ENCODE measurements around the gene KRTAP20-4. TPM values are rescaled to one million over a fixed set of nuclear protein-coding genes. Genes with fewer than 3 reads are reported as not detected.

Gene KRTAP20-4
- total and polyA plus RNA-seq, 2 of the 4 experiments (the other 2 are of a cell fraction) = not detected

- no peak overlapping the region for H4K5ac ChIP-seq (ENCODE audit: low read depth, low read length)
- no peaks in the 10 kb centered on the region for H3K9me1 ChIP-seq (ENCODE audit: insufficient read depth, low read length)
- no peak overlapping the region for H2AK9ac ChIP-seq (replicated peaks; ENCODE audit: low read depth, low read length, poor library complexity)
- no peaks in the 10 kb centered on the region for H3K79me1 ChIP-seq (ENCODE audit: low read depth in 1 of 2, low read length in 2 of 2)
- ATAC-seq (ENCODE audit: low read depth) = no peak
- H2BK20ac ChIP-seq (ENCODE audit: low read depth, low read length) = no peak overlapping the region
- no peak overlapping the region for H2BK120ac ChIP-seq (ENCODE audit: low read depth, low read length)
- 60% methylated on average over 1 of the region's 3 CpGs; no CpG with 5 or more reads in 1 of the 2 experiments for WGBS, 2 experiments (ENCODE audit: extremely low coverage in 2 of 2, insufficient read length in 1 of 2)
- H3K9ac ChIP-seq (ENCODE audit: low read depth, low read length) = no peak overlapping the region
- H4K20me1 ChIP-seq (ENCODE audit: insufficient read depth, low read length) = no peaks in the 10 kb centered on the region
- H3K9me3 ChIP-seq (ENCODE audit: control insufficient read depth, insufficient read depth, low read length) = peaks cover 17% of the 10 kb centered on the region
- in situ Hi-C loops (cut with MboI; ENCODE audit: low sequenced_read_pairs) = no loop called here
- no peak overlapping the region for H3K23ac ChIP-seq (ENCODE audit: low read depth, low read length)
- no peak overlapping the region for H3K14ac ChIP-seq (replicated peaks; ENCODE audit: low read depth, low read length)
- TF ChIP-seq CEBPB (IDR thresholded peaks at IDR 0.05; ENCODE audit: low read depth, low read length) (no peak), FOS (IDR thresholded peaks at IDR 0.05; ENCODE audit: low read depth, low read length) (no peak), CHD1 (IDR thresholded peaks at IDR 0.05; ENCODE audit: low read depth, low read length) (no peak), MXI1 (IDR thresholded peaks at IDR 0.05; ENCODE audit: borderline replicate concordance, low read depth, low read length) (no peak), MAFK (IDR thresholded peaks at IDR 0.05; ENCODE audit: low read depth, low read length) (no peak), NFE2L2 (IDR thresholded peaks at IDR 0.05; ENCODE audit: low read depth, low read length) (no peak), POLR2A (IDR thresholded peaks at IDR 0.05; ENCODE audit: low read depth, low read length) (no peak), BHLHE40 (IDR thresholded peaks at IDR 0.05; ENCODE audit: low read depth, low read length) (no peak), SMC3 (IDR thresholded peaks at IDR 0.05; ENCODE audit: low read depth, low read length) (no peak), RFX5 (IDR thresholded peaks at IDR 0.05; ENCODE audit: low read depth, low read length) (no peak), RAD21 (IDR thresholded peaks at IDR 0.05; ENCODE audit: low read length) (no peak), MAZ (IDR thresholded peaks at IDR 0.05; ENCODE audit: borderline replicate concordance, low read depth, low read length) (no peak), RCOR1 (IDR thresholded peaks at IDR 0.05; ENCODE audit: insufficient replicate concordance, low read length) (no peak)
- TF ChIP-seq, protein P1, sequence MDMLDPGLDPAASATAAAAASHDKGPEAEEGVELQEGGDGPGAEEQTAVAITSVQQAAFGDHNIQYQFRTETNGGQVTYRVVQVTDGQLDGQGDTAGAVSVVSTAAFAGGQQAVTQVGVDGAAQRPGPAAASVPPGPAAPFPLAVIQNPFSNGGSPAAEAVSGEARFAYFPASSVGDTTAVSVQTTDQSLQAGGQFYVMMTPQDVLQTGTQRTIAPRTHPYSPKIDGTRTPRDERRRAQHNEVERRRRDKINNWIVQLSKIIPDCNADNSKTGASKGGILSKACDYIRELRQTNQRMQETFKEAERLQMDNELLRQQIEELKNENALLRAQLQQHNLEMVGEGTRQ (IDR thresholded peaks at IDR 0.05; ENCODE audit: low read depth, low read length) = no peak
- TF ChIP-seq, protein P2, sequence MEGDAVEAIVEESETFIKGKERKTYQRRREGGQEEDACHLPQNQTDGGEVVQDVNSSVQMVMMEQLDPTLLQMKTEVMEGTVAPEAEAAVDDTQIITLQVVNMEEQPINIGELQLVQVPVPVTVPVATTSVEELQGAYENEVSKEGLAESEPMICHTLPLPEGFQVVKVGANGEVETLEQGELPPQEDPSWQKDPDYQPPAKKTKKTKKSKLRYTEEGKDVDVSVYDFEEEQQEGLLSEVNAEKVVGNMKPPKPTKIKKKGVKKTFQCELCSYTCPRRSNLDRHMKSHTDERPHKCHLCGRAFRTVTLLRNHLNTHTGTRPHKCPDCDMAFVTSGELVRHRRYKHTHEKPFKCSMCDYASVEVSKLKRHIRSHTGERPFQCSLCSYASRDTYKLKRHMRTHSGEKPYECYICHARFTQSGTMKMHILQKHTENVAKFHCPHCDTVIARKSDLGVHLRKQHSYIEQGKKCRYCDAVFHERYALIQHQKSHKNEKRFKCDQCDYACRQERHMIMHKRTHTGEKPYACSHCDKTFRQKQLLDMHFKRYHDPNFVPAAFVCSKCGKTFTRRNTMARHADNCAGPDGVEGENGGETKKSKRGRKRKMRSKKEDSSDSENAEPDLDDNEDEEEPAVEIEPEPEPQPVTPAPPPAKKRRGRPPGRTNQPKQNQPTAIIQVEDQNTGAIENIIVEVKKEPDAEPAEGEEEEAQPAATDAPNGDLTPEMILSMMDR (conservative IDR thresholded peaks at IDR 0.05; ENCODE audit: low read depth, low read length) = no peak
- TF ChIP-seq, protein P3, sequence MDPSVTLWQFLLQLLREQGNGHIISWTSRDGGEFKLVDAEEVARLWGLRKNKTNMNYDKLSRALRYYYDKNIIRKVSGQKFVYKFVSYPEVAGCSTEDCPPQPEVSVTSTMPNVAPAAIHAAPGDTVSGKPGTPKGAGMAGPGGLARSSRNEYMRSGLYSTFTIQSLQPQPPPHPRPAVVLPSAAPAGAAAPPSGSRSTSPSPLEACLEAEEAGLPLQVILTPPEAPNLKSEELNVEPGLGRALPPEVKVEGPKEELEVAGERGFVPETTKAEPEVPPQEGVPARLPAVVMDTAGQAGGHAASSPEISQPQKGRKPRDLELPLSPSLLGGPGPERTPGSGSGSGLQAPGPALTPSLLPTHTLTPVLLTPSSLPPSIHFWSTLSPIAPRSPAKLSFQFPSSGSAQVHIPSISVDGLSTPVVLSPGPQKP (IDR thresholded peaks at IDR 0.05; ENCODE audit: borderline replicate concordance, low read depth, low read length) = no peak
- no peak overlapping the region for H3K4me2 ChIP-seq (ENCODE audit: low read depth, low read length)
- H2BK15ac ChIP-seq (ENCODE audit: low read depth, low read length) = no peak overlapping the region
- no peaks in the 10 kb centered on the region for H3K27me3 ChIP-seq (ENCODE audit: control insufficient read depth, insufficient read depth, low read length)
- H3K36me3 ChIP-seq (ENCODE audit: control insufficient read depth, insufficient read depth, low read length) = no peaks in the 10 kb centered on the region
- no peak for DNase-seq
- ChIA-PET CTCF (no interaction called here), POLR2A (ENCODE audit: unreplicated experiment) (no interaction called here)
- no peak overlapping the region for H2AFZ ChIP-seq (replicated peaks; ENCODE audit: low read length, poor library complexity)
- H3K4me3 ChIP-seq (ENCODE audit: insufficient read depth, low read depth, low read length) = no peak overlapping the region
- no peak overlapping the region for H2BK5ac ChIP-seq (ENCODE audit: low read depth, low read length, poor library complexity, severe bottlenecking)
- H3K4me1 ChIP-seq (ENCODE audit: control insufficient read depth, insufficient read depth, low read length) = no peaks in the 10 kb centered on the region
- no peak overlapping the region for H3K27ac ChIP-seq (ENCODE audit: insufficient read depth, low read length)
- no peak overlapping the region for H3K56ac ChIP-seq (ENCODE audit: extremely low read depth, insufficient read depth, low read length)
- H4K91ac ChIP-seq (ENCODE audit: insufficient read depth, low read depth, low read length) = no peak overlapping the region
- no peak overlapping the region for H3K4ac ChIP-seq (ENCODE audit: low read depth, low read length)
- no TSS peak for BruUV-seq (replicated peaks)
- intact Hi-C loops (cut with micrococcal nuclease) = no loop called here
- dilution Hi-C loops (cut with HindIII; ENCODE audit: low sequenced_read_pairs, unreplicated experiment) = no loop called here
- no peak overlapping the region for H3K18ac ChIP-seq (ENCODE audit: low read depth, low read length)
- H4K8ac ChIP-seq (ENCODE audit: low read depth in 2 of 2, low read length in 2 of 2) = no peak overlapping the region
- no peak overlapping the region for H2AK5ac ChIP-seq (ENCODE audit: low read depth, low read length)
Measured at GRCh38 chr21:30623362-30623761, 2.9 kb downstream of the KRTAP20-4 start.
